Activated T-helper 1 cell treated with anti-CD3 and anti-CD28 coated beads, Interleukin-2, amount 50 U/mL, for 16 hours (primary cell): ENCODE data around the gene ATP5F1B.
"Not testable (repeated sequence)": the region's sequence is repeated elsewhere in the genome, so short reads cannot be mapped to it uniquely, and the experiment has no call there.

ENCODE experiments used
- DNase-seq, 2 donors: peaks; one replicate each; pipeline ENCODE4 v3.0.0-alpha.2; 2020; ENCODE audit warnings: low read depth in 1 of 2, low spot score in 1 of 2

Gene ATP5F1B

GRCh38 chr12:56645717-56646446 is at the start of gene ATP5F1B:
Gene ATP5F1B, minus strand, starts transcription at chr12:56645984. Its CDS starts 21 bp downstream, at chr12:56645963.
- peak; percentile 72 to 80 for DNase-seq

GRCh38 chr12:56694161-56694560 is 48.4 kb upstream of the ATP5F1B start:
- DNase-seq: no peak

- DNase-seq: no peak
Measured at GRCh38 chr12:56688846-56689109, 43.0 kb upstream of the ATP5F1B start.

GRCh38 chr12:56688129-56688845 is 42.5 kb upstream of the ATP5F1B start, which contains the start of gene PTGES3:
Gene PTGES3, minus strand, starts transcription at chr12:56688284. Its CDS starts 285 bp downstream, at chr12:56687999.
- DNase-seq: peak; percentile 96 to 97

- peak; percentile 41 to 47 for DNase-seq
Measured at GRCh38 chr12:56687223-56688128, 41.7 kb upstream of the ATP5F1B start.

- no peak for DNase-seq
Measured at GRCh38 chr12:56684745-56685359, 39.1 kb upstream of the ATP5F1B start.

GRCh38 chr12:56682323-56682722 is 36.5 kb upstream of the ATP5F1B start:
- no peak for DNase-seq

GRCh38 chr12:56679883-56680575 is 34.2 kb upstream of the ATP5F1B start:
- no peak for DNase-seq

- DNase-seq: no peak
Measured at GRCh38 chr12:56678852-56679251, 33.1 kb upstream of the ATP5F1B start.

GRCh38 chr12:56677680-56678079 is 31.9 kb upstream of the ATP5F1B start:
- no peak for DNase-seq

GRCh38 chr12:56676851-56677580 is 31.2 kb upstream of the ATP5F1B start:
- no peak for DNase-seq

- no peak for DNase-seq
Measured at GRCh38 chr12:56671608-56672007, 25.8 kb upstream of the ATP5F1B start.

GRCh38 chr12:56670836-56671235 is 25.1 kb upstream of the ATP5F1B start:
- no peak for DNase-seq

GRCh38 chr12:56668197-56668457 is 22.3 kb upstream of the ATP5F1B start:
- DNase-seq: no peak

GRCh38 chr12:56661979-56662638 is 16.3 kb upstream of the ATP5F1B start:
- no peak for DNase-seq

- DNase-seq: no peak
Measured at GRCh38 chr12:56661560-56661959, 15.8 kb upstream of the ATP5F1B start.

GRCh38 chr12:56658921-56659320 is 13.1 kb upstream of the ATP5F1B start:
- DNase-seq: no peak

- DNase-seq: no peak
Measured at GRCh38 chr12:56657416-56658379, 11.9 kb upstream of the ATP5F1B start.

- DNase-seq: not testable (repeated sequence)
Measured at GRCh38 chr12:56653781-56654180, 8.0 kb upstream of the ATP5F1B start.
